A549 treated with AZD2906 at 1 μM for 4 hours (cell line): ENCODE results near the gene ARID4B. TPM values are rescaled to one million over a fixed set of nuclear protein-coding genes. Genes with fewer than 3 reads are reported as not detected.

Source experiments
- total RNA-seq: library from RNA; stranded (reverse); fragments of 200-300 nt; extraction: Qiagen RNA extraction; gene quantifications from 5 replicates; pipeline ENCODE4 v1.2.3, GENCODE V29; 2022

ARID4B gene, protein sequence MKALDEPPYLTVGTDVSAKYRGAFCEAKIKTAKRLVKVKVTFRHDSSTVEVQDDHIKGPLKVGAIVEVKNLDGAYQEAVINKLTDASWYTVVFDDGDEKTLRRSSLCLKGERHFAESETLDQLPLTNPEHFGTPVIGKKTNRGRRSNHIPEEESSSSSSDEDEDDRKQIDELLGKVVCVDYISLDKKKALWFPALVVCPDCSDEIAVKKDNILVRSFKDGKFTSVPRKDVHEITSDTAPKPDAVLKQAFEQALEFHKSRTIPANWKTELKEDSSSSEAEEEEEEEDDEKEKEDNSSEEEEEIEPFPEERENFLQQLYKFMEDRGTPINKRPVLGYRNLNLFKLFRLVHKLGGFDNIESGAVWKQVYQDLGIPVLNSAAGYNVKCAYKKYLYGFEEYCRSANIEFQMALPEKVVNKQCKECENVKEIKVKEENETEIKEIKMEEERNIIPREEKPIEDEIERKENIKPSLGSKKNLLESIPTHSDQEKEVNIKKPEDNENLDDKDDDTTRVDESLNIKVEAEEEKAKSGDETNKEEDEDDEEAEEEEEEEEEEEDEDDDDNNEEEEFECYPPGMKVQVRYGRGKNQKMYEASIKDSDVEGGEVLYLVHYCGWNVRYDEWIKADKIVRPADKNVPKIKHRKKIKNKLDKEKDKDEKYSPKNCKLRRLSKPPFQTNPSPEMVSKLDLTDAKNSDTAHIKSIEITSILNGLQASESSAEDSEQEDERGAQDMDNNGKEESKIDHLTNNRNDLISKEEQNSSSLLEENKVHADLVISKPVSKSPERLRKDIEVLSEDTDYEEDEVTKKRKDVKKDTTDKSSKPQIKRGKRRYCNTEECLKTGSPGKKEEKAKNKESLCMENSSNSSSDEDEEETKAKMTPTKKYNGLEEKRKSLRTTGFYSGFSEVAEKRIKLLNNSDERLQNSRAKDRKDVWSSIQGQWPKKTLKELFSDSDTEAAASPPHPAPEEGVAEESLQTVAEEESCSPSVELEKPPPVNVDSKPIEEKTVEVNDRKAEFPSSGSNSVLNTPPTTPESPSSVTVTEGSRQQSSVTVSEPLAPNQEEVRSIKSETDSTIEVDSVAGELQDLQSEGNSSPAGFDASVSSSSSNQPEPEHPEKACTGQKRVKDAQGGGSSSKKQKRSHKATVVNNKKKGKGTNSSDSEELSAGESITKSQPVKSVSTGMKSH (N-terminal part only)
- total RNA-seq = 12.0 to 19.4 TPM (median 13.2 TPM) in 5 replicates

DNA sequence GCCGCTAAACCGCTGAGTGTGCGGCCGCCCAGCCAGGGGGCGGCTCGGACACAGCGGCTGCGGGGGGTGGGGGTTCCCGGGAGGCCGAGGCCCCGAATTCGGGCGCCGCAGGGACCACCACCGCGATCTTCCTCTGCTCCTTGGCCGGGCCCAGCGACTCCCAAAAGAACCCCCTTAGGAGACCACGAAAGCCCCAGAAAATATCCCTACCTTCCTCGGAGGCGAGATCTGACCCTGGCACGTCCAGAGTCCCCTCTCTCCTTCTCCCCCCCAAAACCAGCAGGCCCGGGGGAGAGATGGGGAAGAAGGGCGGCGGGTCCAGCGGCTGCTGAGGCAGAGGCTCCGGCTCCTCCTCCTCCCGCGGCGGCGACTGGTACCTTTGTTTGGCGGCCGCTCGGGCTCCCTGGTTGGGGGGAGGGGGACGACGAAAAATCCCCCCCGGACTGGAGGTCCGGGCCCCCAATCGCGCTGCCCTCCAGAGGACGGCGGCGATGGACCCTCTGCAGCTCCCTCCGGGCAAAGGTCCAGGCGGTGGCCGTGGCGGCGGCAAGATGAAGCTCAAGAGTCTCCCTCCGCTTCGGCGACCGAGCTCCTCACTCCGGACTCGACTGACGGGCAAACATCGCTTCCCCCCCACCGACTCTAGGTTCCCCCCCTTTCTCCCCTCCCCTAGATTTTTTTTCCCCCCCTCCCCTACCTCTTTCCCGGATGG is at the start of gene ARID4B:
Gene ARID4B, minus strand, starts transcription at position 621 of the 712 bp plus-strand sequence. CDS start 1,260 bp downstream, outside the sequence.

DNA sequence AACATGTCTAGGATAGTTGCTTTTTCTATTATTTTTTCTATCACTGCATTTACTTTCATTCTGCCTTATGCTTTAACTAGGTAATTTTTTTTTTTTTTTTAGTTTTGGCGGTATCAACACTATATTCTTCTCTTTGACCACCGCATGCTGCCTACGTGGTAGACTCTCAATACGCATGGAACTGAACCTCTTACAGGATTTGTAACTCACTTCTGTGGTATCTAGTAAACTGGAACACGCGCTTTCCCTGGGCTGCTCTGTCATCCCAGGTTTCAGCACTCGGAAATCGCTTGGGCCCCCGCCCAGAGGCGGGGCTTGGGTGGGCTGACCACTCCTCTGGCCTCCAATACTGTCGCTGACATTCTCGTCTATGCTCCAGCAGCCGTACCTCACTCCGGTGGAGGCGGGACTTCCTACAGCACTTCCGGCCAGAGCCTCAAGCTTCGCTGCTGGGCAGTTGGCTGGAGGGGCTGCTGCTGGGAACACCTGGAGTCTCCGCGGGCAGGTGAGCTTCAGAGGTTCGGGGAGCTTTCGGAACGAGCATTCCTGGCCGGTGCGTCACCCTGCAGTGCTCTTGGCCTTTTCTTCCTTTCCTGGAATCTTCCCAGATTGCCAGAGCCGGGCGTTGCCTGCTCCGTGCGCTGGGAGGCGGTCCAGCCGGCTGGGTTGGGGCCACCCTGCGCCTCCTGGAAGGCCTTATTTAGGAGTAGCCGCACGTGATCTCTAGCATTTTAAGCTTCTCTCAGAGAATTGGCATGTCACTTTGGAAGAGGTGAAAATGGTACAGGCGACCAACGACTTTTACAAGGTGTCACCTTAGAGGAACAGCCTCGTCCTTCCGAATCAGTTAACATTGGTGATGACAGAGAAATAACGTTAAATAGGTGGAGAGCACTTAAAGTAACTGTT is 39.3 kb upstream of the ARID4B start, which contains the start of gene TBCE:
Gene TBCE, plus strand, starts transcription at position 428 of the 909 bp plus-strand sequence. CDS start 12,623 bp downstream, outside the sequence.

DNA sequence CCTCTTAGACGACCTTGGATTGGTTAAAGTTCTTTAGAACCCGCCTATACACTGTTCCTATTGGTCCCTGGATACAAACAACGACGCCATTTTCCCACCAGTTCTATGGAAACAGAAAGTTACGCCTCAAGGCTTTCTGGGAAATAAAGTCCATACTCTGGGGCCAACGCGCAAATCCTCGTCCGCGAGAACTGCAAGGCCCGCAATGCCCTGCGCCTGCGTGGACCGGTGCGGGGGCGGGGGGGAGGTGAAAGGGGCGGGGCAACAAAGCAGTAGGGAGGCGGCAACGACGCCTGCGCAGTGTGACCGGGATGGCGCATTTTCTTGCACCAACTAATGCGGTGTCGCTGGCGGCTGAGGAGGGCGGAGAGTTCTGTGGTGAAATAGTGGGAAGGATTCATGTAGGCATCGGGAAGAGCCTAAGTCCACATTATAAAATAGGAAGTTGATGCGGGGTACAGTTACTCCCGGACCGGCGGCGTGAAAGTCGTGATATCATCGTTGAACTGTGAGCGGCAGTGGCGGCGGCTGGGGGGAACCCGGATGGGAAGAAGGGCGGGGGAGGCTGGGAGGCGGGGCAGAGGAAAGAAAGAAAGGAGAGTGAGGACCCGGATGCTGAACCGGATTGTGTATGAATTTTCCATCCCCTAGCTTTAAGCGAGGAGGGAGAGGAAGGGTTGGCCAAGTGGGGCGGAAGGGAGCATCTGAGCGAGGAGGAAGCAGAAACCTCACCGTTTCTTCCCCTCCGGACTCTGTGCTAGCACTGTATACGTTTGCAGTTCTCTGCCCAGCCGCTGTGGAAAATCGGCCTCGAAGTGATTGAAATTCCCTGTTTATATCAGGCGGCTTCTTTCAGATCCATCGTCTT is 526 bp upstream of the ARID4B start, which contains the start of gene GGPS1:
Gene GGPS1, plus strand, starts transcription at position 300 of the 868 bp plus-strand sequence. CDS start 6,695 bp downstream, outside the sequence.

DNA sequence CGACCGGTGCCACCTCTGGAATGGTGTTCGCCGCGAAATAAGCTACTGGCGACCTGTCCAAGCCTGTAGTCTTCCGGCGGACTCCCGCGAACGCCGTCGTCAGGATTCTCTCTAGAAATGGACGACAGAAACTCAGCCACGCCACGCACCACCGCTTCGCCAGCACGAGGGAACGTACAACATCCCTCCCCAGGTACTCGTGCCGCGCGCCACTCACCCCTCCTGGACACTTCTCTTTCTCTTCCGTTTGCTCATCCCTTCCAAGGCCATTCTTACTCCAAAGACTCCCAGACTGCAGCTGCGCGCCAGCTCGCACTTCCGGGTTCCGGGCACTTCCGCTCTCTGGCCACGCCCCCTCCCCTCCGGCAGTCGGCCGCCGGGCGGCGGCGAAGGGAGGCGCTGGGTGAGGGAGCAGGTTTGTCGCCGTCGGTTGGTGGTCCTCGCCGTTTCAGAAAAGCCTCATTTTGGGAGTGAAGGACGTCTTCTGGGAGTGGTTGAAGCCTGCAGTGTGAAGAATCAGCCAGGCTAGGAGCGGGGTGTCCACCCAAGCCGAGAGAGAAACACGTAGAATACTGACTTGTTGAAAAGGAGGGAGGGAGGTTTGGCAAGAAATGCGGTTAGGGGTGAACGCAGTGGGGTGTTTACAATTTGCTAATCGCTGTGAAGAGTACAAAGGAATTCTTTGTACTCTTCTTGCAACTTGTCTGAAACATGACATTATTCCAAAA is 166.9 kb downstream of the ARID4B start, which contains the start of gene RBM34:
Gene RBM34, minus strand, starts transcription at position 294 of the 728 bp plus-strand sequence. Its CDS starts 24 bp downstream, at position 270.

DNA sequence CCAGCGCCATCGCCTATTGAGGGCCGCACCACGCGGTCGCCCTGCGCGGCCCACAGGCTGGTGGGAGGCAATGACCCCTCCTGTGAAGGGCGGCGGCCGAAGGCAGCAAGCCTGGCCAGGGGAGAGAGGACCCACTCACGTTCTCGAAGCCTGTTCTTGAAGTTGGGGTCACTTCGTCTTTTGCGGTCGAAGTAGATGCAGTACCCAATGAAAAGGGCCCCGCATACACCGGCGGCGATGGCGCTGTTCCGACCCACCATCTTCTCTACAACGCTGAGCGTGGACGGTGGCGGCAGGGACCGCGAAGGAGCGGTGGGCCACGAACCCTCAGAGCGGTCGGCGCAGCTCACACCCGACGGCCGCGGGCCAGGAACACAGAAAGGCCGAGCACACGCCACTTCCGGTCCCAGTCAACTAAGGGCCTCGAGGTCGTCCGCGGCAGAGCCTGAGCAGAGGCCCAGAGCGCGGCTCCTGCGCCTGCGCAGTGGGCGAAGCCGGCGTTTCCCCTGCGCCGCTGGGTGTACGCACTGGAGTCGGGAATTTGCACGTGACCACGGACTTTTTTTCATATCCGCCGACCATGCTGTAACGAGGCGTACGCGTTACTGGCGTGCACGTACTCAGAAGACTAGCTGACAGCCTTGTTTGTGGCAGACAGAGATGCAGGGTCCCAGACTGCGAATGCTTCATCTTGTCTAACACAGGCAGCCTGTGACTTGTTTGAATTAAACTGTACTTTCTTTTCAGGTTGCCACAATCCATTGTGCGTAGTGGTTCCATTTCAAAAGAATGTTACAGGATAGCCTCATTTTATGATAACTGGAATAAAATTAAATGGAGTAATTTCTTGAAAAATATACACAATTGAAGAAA is 199.3 kb downstream of the ARID4B start, which contains the start of gene TOMM20:
Gene TOMM20, minus strand, starts transcription at position 382 of the 873 bp plus-strand sequence. Its CDS starts 122 bp downstream, at position 260.

Other genes with a start within 250 kb of the ARID4B start
- gene TOMM20, start 199.3 kb downstream of the ARID4B start, total RNA-seq = 102 to 125 TPM (median 105 TPM) in 5 replicates
- 62.9 to 71.4 TPM (median 64.3 TPM) in 5 replicates for gene RBM34, start 166.9 kb downstream of the ARID4B start, total RNA-seq
- 15.8 to 21.3 TPM (median 17.1 TPM) in 5 replicates for gene GGPS1, start 391 bp upstream of the ARID4B start, total RNA-seq
- 38.3 to 48.7 TPM (median 44.9 TPM) in 5 replicates for gene TBCE, start 39.2 kb upstream of the ARID4B start, total RNA-seq
- gene B3GALNT2, start 176.3 kb upstream of the ARID4B start, total RNA-seq = 14.4 to 20.9 TPM (median 17.3 TPM) in 5 replicates